ENCODE data around the gene PROX2. TPM values are rescaled to one million over a fixed set of nuclear protein-coding genes. Genes with fewer than 3 reads are reported as not detected.

PROX2 gene
- total and polyA plus RNA-seq, 9 of the 15 experiments (the other 6 are each of a cell fraction or from before 2014, with no cell fraction given) = not detected

DNA sequence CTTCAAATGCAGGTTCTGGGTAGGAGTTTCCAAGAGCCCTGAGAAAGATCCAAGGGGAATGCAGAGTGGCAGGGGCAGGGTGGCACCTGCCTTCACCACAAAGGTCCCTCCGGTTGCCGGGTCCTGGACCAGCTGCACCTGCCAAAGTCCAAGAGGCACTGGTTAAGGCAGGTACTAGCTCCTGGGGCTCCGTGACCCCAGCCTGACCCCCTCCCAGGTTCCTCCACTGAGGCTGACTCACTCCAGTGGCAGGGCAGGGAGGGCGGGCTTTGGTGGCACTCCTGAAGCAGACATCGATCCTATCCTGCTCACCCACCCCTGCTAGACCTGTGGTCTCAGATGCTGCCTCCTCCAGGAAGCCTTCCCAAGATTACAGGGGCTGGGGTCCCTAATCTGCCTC, 35.8 kb upstream of the PROX2 start (continued):
- TF ChIP-seq BRCA1 (IDR thresholded peaks at IDR 0.05) = no peak
- TF ChIP-seq BRCA1 (CRISPR knock-in tag; IDR thresholded peaks at IDR 0.05) = no peak
- no peak for TF ChIP-seq ZKSCAN3 (CRISPR knock-in tag; IDR thresholded peaks at IDR 0.05)
- no peak for TF ChIP-seq YY1 (IDR thresholded peaks at IDR 0.05; ENCODE audit: borderline replicate concordance in 1 of 3, control insufficient read depth in 1 of 3, extremely low read depth in 1 of 3, insufficient read depth in 3 of 3, insufficient read length in 1 of 3, insufficient replicate concordance in 2 of 3, low read depth in 1 of 3, low read length in 2 of 3)
- no peak for TF ChIP-seq HDAC1 (IDR thresholded peaks at IDR 0.05)
- no peak for TF ChIP-seq HNRNPUL1 (IDR thresholded peaks at IDR 0.05; ENCODE audit: low read length)
- TF ChIP-seq ZNF217 (CRISPR knock-in tag; IDR thresholded peaks at IDR 0.05) = no peak
- TF ChIP-seq FOXM1 (IDR thresholded peaks at IDR 0.05; ENCODE audit: low read depth) = no peak
- no peak for TF ChIP-seq FOXM1 (CRISPR knock-in tag; IDR thresholded peaks at IDR 0.05; ENCODE audit: low read depth)
- TF ChIP-seq E2F3 (CRISPR knock-in tag; IDR thresholded peaks at IDR 0.05) = no peak
- no peak for TF ChIP-seq MAFF (IDR thresholded peaks at IDR 0.05; ENCODE audit: low read length)

- DNase-seq (ENCODE audit: extremely low read depth in 1 of 4, low spot score in 3 of 4) = no peak
- no peaks in the 10 kb centered on the region for H3K27me3 ChIP-seq (ENCODE audit: control insufficient read depth in 2 of 2, insufficient read depth in 2 of 2, low read length in 2 of 2)
- no peak overlapping the region for H3K4me3 ChIP-seq
- 0 out of 3 replicates have a peak, but pooled peaks cover 3% of the 10 kb centered on the region for H3K36me3 ChIP-seq (ENCODE audit: control insufficient read depth, insufficient read depth, low read length)
- in situ Hi-C loops (cut with MboI) = loop anchor here (10.0 kb wide), 1 partner anchor 164 kb away; no protein-coding TSS in a partner anchor
- WGBS (ENCODE audit: insufficient coverage, low coverage, missing lambda C conversion rate) = 95% methylated on average over 4 of the region's 6 CpGs
- H3K9me1 ChIP-seq (ENCODE audit: control insufficient read depth, insufficient read depth, low read length) = no peaks in the 10 kb centered on the region
- no TSS peak for BruUV-seq (replicated peaks)
- no peak overlapping the region for H2AFZ ChIP-seq (ENCODE audit: low read depth, low read length)
- peaks cover 6 to 37% of the 10 kb centered on the region in 2 experiments; a peak in 2 of 5 replicates for H3K4me1 ChIP-seq (replicated peaks in 1 of 2; ENCODE audit: control insufficient read depth in 2 of 2, insufficient read depth in 2 of 2, low read length in 2 of 2)
- H3K9ac ChIP-seq (ENCODE audit: insufficient read depth in 1 of 2, low read depth in 2 of 2, low read length in 2 of 2) = no peak overlapping the region
- intact Hi-C loops (cut with micrococcal nuclease) = loop anchor here (10.0 kb wide), 1 partner anchor 394 kb away; no protein-coding TSS in a partner anchor
- no peak for ATAC-seq
- H4K20me1 ChIP-seq (replicated peaks; ENCODE audit: control insufficient read depth, insufficient read depth, low read length) = no peaks in the 10 kb centered on the region
- FAIRE-seq = no peak
- no peaks in the 10 kb centered on the region for H3K79me2 ChIP-seq (ENCODE audit: control insufficient read depth, insufficient read depth, low read length)
- CTCF ChIA-PET (ENCODE audit: low intra/inter-chr PET ratio) = no interaction called here
- no peaks in the 10 kb centered on the region for H3K9me3 ChIP-seq (replicated peaks; ENCODE audit: control insufficient read depth, insufficient read depth, low read depth, low read length)
- H3K4me2 ChIP-seq (ENCODE audit: insufficient read depth, low read length) = no peak overlapping the region
- POLR2A ChIA-PET = no interaction called here
- H3K27ac ChIP-seq (ENCODE audit: extremely low read depth, low read depth, low read length) = no peak overlapping the region
- TF ChIP-seq RBM17 (IDR thresholded peaks at IDR 0.05; ENCODE audit: borderline replicate concordance, low read depth, low read length) (no peak), SP1 (CRISPR knock-in tag; IDR thresholded peaks at IDR 0.05) (no peak), TEAD1 (CRISPR knock-in tag; IDR thresholded peaks at IDR 0.05) (no peak), NFE2 (IDR thresholded peaks at IDR 0.05; ENCODE audit: low read depth) (no peak), YY1 (IDR thresholded peaks at IDR 0.05; ENCODE audit: borderline replicate concordance in 1 of 3, control insufficient read depth in 1 of 3, extremely low read depth in 1 of 3, insufficient read depth in 3 of 3, insufficient read length in 1 of 3, insufficient replicate concordance in 2 of 3, low read depth in 1 of 3, low read length in 2 of 3) (no peak), RNF2 (IDR thresholded peaks at IDR 0.05) (no peak), ZNF316 (IDR thresholded peaks at IDR 0.05) (no peak), ZNF583 (CRISPR knock-in tag; IDR thresholded peaks at IDR 0.05) (no peak), RBM14 (IDR thresholded peaks at IDR 0.05; ENCODE audit: borderline replicate concordance, insufficient read depth, low read depth, low read length) (no peak), HDAC8 (tag; IDR thresholded peaks at IDR 0.05) (no peak), POLR2AphosphoS2 (IDR thresholded peaks at IDR 0.05; ENCODE audit: low read length) (no peak), BRCA1 (IDR thresholded peaks at IDR 0.05) (no peak), BRCA1 (CRISPR knock-in tag; IDR thresholded peaks at IDR 0.05) (no peak), KLF10 (CRISPR knock-in tag; IDR thresholded peaks at IDR 0.05) (no peak)
- TF ChIP-seq, protein P1, sequence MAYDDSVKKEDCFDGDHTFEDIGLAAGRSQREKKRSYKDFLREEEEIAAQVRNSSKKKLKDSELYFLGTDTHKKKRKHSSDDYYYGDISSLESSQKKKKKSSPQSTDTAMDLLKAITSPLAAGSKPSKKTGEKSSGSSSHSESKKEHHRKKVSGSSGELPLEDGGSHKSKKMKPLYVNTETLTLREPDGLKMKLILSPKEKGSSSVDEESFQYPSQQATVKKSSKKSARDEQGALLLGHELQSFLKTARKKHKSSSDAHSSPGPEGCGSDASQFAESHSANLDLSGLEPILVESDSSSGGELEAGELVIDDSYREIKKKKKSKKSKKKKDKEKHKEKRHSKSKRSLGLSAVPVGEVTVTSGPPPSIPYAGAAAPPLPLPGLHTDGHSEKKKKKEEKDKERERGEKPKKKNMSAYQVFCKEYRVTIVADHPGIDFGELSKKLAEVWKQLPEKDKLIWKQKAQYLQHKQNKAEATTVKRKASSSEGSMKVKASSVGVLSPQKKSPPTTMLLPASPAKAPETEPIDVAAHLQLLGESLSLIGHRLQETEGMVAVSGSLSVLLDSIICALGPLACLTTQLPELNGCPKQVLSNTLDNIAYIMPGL (CRISPR knock-in tag; IDR thresholded peaks at IDR 0.05) = no peak
These were observed 35.3 kb upstream of the PROX2 start for GRCh38 chr14:74911221-74911620.
